ENCODE data around the gene GOLPH3.
A peak's percentile ranks its signal among the peaks of the same experiment; 100 is the strongest.

- TF ChIP-seq REST (tag by site-specific recombination; IDR thresholded peaks at IDR 0.05), result 0 out of 2 replicates have a peak, but pooled peaks have one; percentile 15
- TF ChIP-seq CTCF (tag by site-specific recombination; IDR thresholded peaks at IDR 0.05), result no peak
- no peak for TF ChIP-seq ZNF184 (tag by site-specific recombination; IDR thresholded peaks at IDR 0.05)
- no peak for TF ChIP-seq ZNF785 (tag by site-specific recombination; IDR thresholded peaks at IDR 0.05)
- TF ChIP-seq PRDM10 (tag by site-specific recombination; IDR thresholded peaks at IDR 0.05), result peak; percentile 91
- TF ChIP-seq ZNF18 (tag by site-specific recombination; IDR thresholded peaks at IDR 0.05), result no peak
- no peak for TF ChIP-seq ZNF175 (tag by site-specific recombination; IDR thresholded peaks at IDR 0.05)
- no peak for TF ChIP-seq REPIN1 (tag by site-specific recombination; IDR thresholded peaks at IDR 0.05; ENCODE audit: low read depth)
- no peak; the same call in 1 of the 2 replicates for TF ChIP-seq ZNF449 (tag by site-specific recombination; IDR thresholded peaks at IDR 0.05)
- TF ChIP-seq ZBTB26 (tag by site-specific recombination; optimal IDR thresholded peaks at IDR 0.05), result no peak
- TF ChIP-seq KLF9 (tag by site-specific recombination; IDR thresholded peaks at IDR 0.05; ENCODE audit: low read depth), result no peak
These were observed 680 bp downstream of the GOLPH3 start for GRCh38 chr5:32173267-32174010.
